ENCODE measurements around the gene ZNF232. TPM values are rescaled to one million over a fixed set of nuclear protein-coding genes. Genes with fewer than 3 reads are reported as not detected.
"Not testable (repeated sequence)": the region's sequence is repeated elsewhere in the genome, so short reads cannot be mapped to it uniquely, and the experiment has no call there.

Gene ZNF232
- total RNA-seq, 1 donor from 2014 or later = 4.9 TPM

- TF ChIP-seq POLR2A (IDR thresholded peaks at IDR 0.05) (no peak), CTCF (IDR thresholded peaks at IDR 0.05) (no peak), POLR2AphosphoS5 (IDR thresholded peaks at IDR 0.05; ENCODE audit: insufficient read depth in 1 of 2, low read depth in 1 of 2) (no peak)
- Histone ChIP-seq H3K4me3 (no peak overlapping the region), H3K27me3 (no peaks in the 10 kb centered on the region), H3K9me3 (no peaks in the 10 kb centered on the region), H3K4me1 (peaks cover 14% of the 10 kb centered on the region), H3K27ac (no peak overlapping the region), H3K36me3 (no peaks in the 10 kb centered on the region)
- intact Hi-C loops (cut with DNase I) = no loop called here
- DNase-seq (ENCODE audit: extremely low spot score in 2 of 2) = peak in 1 of 2 donors; percentile 58
Observed at GRCh38 chr17:5126719-5127488, 15.2 kb upstream of the ZNF232 start.

- intact Hi-C loops (cut with DNase I); H3K27me3 ChIP-seq; H3K36me3 ChIP-seq; H3K27ac ChIP-seq; H3K4me3 ChIP-seq; H3K9me3 ChIP-seq: not testable (repeated sequence)
- DNase-seq (ENCODE audit: extremely low spot score in 2 of 2) = peak in 1 of 2 donors; percentile 25
- H3K4me1 ChIP-seq = peaks cover 14% of the 10 kb centered on the region
Observed at GRCh38 chr17:5124896-5125295, 13.2 kb upstream of the ZNF232 start.

- H3K9me3 ChIP-seq; H3K27me3 ChIP-seq; H3K4me3 ChIP-seq; H3K36me3 ChIP-seq; intact Hi-C loops (cut with DNase I); H3K27ac ChIP-seq: not testable (repeated sequence)
- peak; percentile 9 to 52 for DNase-seq (ENCODE audit: extremely low spot score in 2 of 2)
- peaks cover 14% of the 10 kb centered on the region for H3K4me1 ChIP-seq
Observed at GRCh38 chr17:5124125-5124760, 12.6 kb upstream of the ZNF232 start.

- TF ChIP-seq CTCF (IDR thresholded peaks at IDR 0.05) = no peak
- no peak for TF ChIP-seq POLR2A (IDR thresholded peaks at IDR 0.05)
- TF ChIP-seq POLR2AphosphoS5 (IDR thresholded peaks at IDR 0.05; ENCODE audit: insufficient read depth in 1 of 2, low read depth in 1 of 2) = no peak
- H3K4me1 ChIP-seq = peaks cover 14% of the 10 kb centered on the region
- H3K27ac ChIP-seq = no peak overlapping the region
- H3K4me3 ChIP-seq = peak overlapping the region; percentile 48 to 53
- intact Hi-C loops (cut with DNase I) = no loop called here
- no peaks in the 10 kb centered on the region for H3K27me3 ChIP-seq
- peak; percentile 58 to 81 for DNase-seq (ENCODE audit: extremely low spot score in 2 of 2)
- no peaks in the 10 kb centered on the region for H3K36me3 ChIP-seq
- no peaks in the 10 kb centered on the region for H3K9me3 ChIP-seq
Observed at GRCh38 chr17:5123343-5124124, 11.9 kb upstream of the ZNF232 start.

GRCh38 chr17:5122586-5123342 is 11.1 kb upstream of the ZNF232 start:
- TF ChIP-seq CTCF (IDR thresholded peaks at IDR 0.05) (no peak), POLR2AphosphoS5 (IDR thresholded peaks at IDR 0.05; ENCODE audit: insufficient read depth in 1 of 2, low read depth in 1 of 2) (no peak), POLR2A (IDR thresholded peaks at IDR 0.05) (no peak)
- Histone ChIP-seq H3K9me3 (no peaks in the 10 kb centered on the region), H3K36me3 (no peaks in the 10 kb centered on the region), H3K4me3 (peak overlapping the region; percentile 48 to 53), H3K4me1 (peaks cover 14% of the 10 kb centered on the region), H3K27me3 (no peaks in the 10 kb centered on the region), H3K27ac (no peak overlapping the region)
- intact Hi-C loops (cut with DNase I) = no loop called here
- DNase-seq (ENCODE audit: extremely low spot score in 2 of 2) = peak; percentile 77

GRCh38 chr17:5122056-5122455 is 10.4 kb upstream of the ZNF232 start:
- H3K27ac ChIP-seq; H3K36me3 ChIP-seq; intact Hi-C loops (cut with DNase I); H3K9me3 ChIP-seq; H3K27me3 ChIP-seq: not testable (repeated sequence)
- Histone ChIP-seq H3K4me3 (peak overlapping the region; percentile 48 to 53), H3K4me1 (peaks cover 14% of the 10 kb centered on the region)
- peak in 1 of 2 donors; percentile 64 for DNase-seq (ENCODE audit: extremely low spot score in 2 of 2)
